Activated naive CD8-positive, alpha-beta T cell treated with anti-CD3 and anti-CD28 coated beads, Interleukin-2, amount 50 U/mL, for 24 hours (primary cell): ENCODE measurements around the gene IL26.
"Not testable (repeated sequence)": the region's sequence is repeated elsewhere in the genome, so short reads cannot be mapped to it uniquely, and the experiment has no call there.

Experiments used
- ATAC-seq: fragments of 150-1000 bp; cut with Tn5 transposase; one replicate; pipeline ENCODE4 v1.10.0; 2021
- DNase-seq: peaks from one replicate; pipeline ENCODE4 v3.0.0; 2021
- H3K27ac Mint-ChIP-seq: one replicate; pipeline ENCODE4 v1.8.0; 2021; ENCODE audit warnings: mild to moderate bottlenecking, mixed read lengths
- H3K27me3 Mint-ChIP-seq: one replicate; pipeline ENCODE4 v1.8.0; 2021; ENCODE audit warnings: mixed read lengths
- H3K36me3 Mint-ChIP-seq: one replicate; pipeline ENCODE4 v1.8.0; 2021; ENCODE audit warnings: low read depth, mixed read lengths
- H3K4me1 Mint-ChIP-seq: one replicate; pipeline ENCODE4 v1.8.0; 2021; ENCODE audit warnings: mixed read lengths
- H3K4me3 Mint-ChIP-seq: one replicate; pipeline ENCODE4 v1.8.0; 2021; ENCODE audit warnings: mild to moderate bottlenecking, moderate library complexity, mixed read lengths
- H3K9me3 Mint-ChIP-seq: one replicate; pipeline ENCODE4 v1.8.0; 2021; ENCODE audit warnings: mixed read lengths

The IL26 gene

DNA sequence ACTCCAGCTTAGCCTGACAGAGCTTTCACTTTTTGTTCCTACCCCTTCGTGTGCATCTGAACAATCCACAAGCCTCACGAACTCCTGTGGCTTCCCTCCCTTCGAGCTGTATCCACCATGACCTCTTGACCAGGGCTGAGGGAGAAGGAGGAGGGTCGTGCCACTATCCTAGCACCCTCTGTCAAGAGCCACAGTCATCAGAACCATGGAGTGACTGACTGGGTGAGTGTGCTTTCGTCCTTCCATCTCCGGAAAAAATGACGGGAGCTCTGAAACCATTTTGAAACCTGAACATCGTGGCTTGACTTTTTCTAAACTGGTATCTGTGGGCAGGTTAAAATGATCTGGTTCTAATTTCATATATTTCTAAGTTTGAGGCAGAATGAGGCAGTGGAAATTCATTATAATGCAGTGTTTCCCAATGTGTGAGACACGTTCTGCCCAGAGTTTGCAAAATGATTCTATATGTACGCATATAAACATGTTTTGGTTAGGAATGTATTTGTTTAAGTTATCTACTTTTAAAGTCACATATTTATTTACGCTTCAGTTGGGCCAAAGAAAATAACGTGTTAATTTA, 27.0 kb downstream of the IL26 start:
- ATAC-seq (peak; percentile 83), DNase-seq (peak; percentile 36)
- Mint-ChIP-seq H3K9me3 (no peaks in the 10 kb centered on the region), H3K27ac (peak overlapping the region; percentile 95), H3K4me3 (peak overlapping the region; percentile 54), H3K4me1 (peaks cover 70% of the 10 kb centered on the region), H3K36me3 (peaks cover 1% of the 10 kb centered on the region), H3K27me3 (no peaks in the 10 kb centered on the region)

DNA sequence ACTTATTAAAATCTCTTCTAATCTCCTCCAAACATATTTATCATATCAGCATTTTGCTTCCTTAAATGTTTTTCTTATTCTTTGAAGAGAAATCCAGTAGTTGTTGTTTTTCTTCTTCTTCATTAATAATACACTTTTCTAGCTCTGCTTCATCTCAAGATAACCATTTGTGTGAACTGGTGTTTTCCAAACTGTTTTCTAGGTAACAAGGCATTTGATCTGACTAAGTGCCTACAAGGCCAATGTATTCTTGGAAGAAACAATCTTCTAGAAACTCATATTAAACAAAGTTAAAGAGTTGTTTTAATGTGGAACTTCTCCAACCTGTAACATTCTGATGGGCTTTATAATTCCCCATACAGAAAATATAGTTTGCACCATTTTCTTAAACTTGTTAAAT, 35.3 kb downstream of the IL26 start:
- H3K27me3 Mint-ChIP-seq, result peaks cover 9% of the 10 kb centered on the region
- H3K4me1 Mint-ChIP-seq, result peaks cover 53% of the 10 kb centered on the region
- H3K36me3 Mint-ChIP-seq, result no peaks in the 10 kb centered on the region
- H3K27ac Mint-ChIP-seq, result peak overlapping the region; percentile 85
- no peak overlapping the region for H3K4me3 Mint-ChIP-seq
- ATAC-seq (no peak), DNase-seq (no peak)
- peaks cover 4% of the 10 kb centered on the region for H3K9me3 Mint-ChIP-seq

DNA sequence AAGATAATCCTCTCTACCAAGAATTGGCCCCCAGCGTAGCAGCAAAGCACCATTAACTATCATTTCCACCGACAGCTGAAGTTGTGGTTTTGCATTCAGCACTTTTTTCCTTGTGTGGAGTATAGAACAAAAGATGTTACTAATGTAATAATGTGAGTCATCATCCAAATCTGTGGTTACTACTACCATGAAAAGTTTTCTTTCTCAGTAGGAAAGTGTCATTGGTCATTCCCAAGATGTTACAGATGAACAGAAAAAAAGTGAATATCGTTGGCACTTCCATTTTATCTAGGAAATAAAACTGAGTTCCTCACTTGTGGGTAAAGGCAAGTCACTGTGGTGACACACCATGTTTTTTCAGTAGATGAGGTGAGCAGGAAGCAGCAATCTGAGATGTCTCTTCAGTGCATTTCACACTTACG, 35.8 kb downstream of the IL26 start:
- H3K4me1 Mint-ChIP-seq, result peaks cover 49% of the 10 kb centered on the region
- peaks cover 4% of the 10 kb centered on the region for H3K9me3 Mint-ChIP-seq
- no peak overlapping the region for H3K4me3 Mint-ChIP-seq
- H3K36me3 Mint-ChIP-seq, result no peaks in the 10 kb centered on the region
- H3K27ac Mint-ChIP-seq, result peak overlapping the region; percentile 85
- H3K27me3 Mint-ChIP-seq, result peaks cover 9% of the 10 kb centered on the region
- ATAC-seq (peak; percentile 89), DNase-seq (no peak)

DNA sequence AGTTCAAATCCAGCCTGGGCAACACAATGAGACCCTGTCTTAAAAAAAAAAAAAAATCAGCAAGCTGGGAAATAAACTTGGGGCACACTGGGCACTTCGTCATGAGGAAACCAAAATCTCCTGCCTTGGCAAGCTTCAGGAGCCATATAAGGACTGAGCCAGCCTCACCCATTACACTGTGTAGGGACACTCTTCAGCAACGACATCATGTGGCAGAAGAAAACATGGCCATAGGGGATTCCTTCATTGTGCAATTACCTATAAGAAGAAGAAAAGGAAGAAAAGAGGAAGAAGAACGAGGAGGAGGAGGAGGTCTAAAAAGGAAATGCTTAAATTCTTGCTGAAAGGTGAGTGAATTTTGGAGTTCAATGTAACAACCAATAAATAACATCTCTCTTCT, 40.0 kb downstream of the IL26 start:
- ATAC-seq (no peak), DNase-seq (no peak)
- no peak overlapping the region for H3K27ac Mint-ChIP-seq
- peaks cover 9% of the 10 kb centered on the region for H3K27me3 Mint-ChIP-seq
- H3K36me3 Mint-ChIP-seq, result peaks cover 2% of the 10 kb centered on the region
- H3K4me1 Mint-ChIP-seq, result peaks cover 43% of the 10 kb centered on the region
- peaks cover 7% of the 10 kb centered on the region for H3K9me3 Mint-ChIP-seq
- H3K4me3 Mint-ChIP-seq, result no peak overlapping the region

DNA sequence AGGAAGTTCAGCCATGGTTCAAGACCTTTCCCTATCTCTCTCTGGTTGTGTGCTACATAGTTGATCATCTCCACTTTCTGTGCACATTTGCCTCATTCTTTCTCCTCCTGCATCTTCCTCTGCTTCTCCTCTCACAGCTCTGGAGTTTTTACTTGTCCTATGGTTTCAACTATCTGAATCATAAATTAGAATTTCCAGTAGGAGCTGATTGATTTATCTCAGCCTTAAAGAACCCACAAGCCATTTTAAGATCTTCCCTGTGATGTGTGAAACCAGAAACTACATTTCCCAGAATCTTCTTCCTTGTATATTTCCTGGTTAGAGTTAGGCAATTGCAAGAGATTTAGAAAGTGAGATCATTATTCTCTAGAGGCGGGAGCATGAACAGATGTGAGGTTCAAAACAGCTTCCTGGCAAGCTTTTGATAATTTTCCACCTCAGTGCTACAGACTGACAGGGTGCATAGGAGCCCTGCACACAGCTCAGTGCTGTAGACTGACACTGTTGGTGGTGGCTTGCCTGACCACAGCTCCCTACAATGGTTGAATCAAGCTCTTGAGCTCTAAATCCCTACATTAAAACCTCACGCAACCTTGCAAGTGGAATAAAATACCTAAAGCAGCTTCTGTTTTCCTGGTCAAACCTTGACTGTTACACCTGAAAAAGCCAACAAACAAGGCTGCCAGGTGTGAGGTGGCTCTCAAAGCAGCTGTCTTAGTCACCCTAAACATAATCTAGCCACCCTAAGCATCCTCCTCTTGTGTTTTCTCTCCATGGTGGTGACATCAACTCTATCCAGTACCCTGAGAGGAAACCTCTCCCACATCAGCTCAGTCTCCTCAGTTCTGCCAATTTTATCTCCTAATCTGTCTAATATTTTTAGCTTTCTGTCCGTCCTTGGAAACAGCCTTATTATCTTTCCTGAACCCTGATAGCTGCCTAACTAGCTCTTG, 44.5 kb downstream of the IL26 start:
- peak overlapping the region; percentile 50 for H3K4me3 Mint-ChIP-seq
- H3K9me3 Mint-ChIP-seq, result peaks cover 3% of the 10 kb centered on the region
- ATAC-seq, result peak; percentile 97
- H3K4me1 Mint-ChIP-seq, result peaks cover 58% of the 10 kb centered on the region
- DNase-seq, result peak; percentile 44
- H3K27me3 Mint-ChIP-seq, result no peaks in the 10 kb centered on the region
- H3K36me3 Mint-ChIP-seq, result peaks cover 2% of the 10 kb centered on the region
- peak overlapping the region; percentile 82 for H3K27ac Mint-ChIP-seq

DNA sequence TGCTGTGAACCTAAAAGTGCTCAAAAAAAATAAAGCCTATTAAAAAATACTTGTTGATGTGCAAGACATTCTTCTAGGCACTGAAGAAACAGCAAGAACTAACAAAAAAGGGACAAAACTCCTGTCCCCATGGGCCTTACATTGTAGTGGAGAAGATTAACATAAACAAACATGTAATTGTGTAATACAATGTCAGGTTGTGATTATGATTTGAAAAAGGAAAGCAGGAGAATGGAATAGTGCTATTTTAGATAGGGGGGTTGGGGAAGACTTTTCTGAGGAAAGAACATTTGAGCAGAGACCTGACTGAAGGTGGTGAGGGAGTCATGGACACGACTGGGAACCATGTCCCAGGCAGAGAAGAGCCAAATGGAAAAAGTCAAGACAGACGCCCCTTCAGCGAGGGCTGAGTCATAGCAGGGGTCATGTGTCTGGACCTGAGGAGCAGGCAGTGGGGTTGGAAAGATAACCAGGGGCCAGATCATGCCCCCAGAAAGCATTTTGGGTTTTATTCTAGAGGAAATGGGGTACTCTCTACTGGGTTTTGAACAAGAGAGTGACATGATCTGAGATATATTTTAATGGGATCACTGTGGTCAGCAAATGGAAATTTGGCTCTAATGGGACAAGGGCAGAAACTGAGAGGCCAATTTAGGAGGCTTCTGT, 46.7 kb downstream of the IL26 start:
- H3K4me3 Mint-ChIP-seq, result peak overlapping the region; percentile 12
- H3K9me3 Mint-ChIP-seq, result peaks cover 3% of the 10 kb centered on the region
- no peak for DNase-seq
- H3K27me3 Mint-ChIP-seq, result no peaks in the 10 kb centered on the region
- ATAC-seq, result no peak
- peaks cover 74% of the 10 kb centered on the region for H3K4me1 Mint-ChIP-seq
- H3K27ac Mint-ChIP-seq, result peak overlapping the region; percentile 76
- H3K36me3 Mint-ChIP-seq, result peaks cover 2% of the 10 kb centered on the region

DNA sequence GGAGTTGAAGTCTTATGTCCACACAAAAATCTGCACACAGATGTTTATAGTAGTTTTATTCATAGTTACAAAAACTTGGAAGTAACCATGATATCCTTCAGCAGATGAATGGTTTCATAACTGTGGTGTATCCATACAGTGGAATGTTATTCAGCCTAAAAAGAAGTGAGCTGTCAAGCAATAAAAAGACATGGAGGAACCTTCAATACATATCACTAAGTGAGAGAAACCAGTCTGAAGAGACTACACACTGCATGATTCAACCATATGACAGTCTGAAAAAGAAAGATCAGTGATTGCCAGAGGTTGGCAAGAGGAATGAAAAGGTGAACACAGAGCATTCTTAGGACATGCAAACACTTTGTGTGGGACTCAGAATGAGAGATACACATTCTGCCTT, 47.4 kb downstream of the IL26 start:
- no peak for ATAC-seq
- H3K27ac Mint-ChIP-seq, result no peak overlapping the region
- peaks cover 74% of the 10 kb centered on the region for H3K4me1 Mint-ChIP-seq
- DNase-seq, result no peak
- peaks cover 2% of the 10 kb centered on the region for H3K36me3 Mint-ChIP-seq
- H3K4me3 Mint-ChIP-seq, result no peak overlapping the region
- H3K9me3 Mint-ChIP-seq, result peaks cover 3% of the 10 kb centered on the region
- H3K27me3 Mint-ChIP-seq, result no peaks in the 10 kb centered on the region

DNA sequence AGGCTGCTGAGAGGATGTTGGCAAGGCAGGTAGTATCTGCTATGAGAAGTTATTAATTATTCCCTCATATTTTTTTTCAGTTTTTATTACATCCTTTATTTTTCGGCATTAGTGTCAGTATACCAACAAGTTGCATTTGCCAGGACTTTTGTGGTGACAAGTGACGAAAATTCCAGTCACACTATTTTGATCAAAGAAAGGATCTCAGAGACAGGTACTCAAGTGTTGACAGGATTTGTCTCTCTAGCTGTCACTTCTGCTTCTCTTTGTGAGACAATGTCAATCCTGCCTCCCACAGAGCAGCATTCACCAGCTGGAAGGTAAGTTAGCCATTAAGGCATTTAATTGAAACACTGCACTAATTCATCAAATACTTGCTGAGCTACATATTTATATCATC, 48.0 kb downstream of the IL26 start:
- peaks cover 3% of the 10 kb centered on the region for H3K9me3 Mint-ChIP-seq
- H3K4me3 Mint-ChIP-seq, result no peak overlapping the region
- no peak for ATAC-seq
- peak overlapping the region; percentile 16 for H3K27ac Mint-ChIP-seq
- H3K27me3 Mint-ChIP-seq, result no peaks in the 10 kb centered on the region
- H3K4me1 Mint-ChIP-seq, result peaks cover 74% of the 10 kb centered on the region
- DNase-seq, result no peak
- H3K36me3 Mint-ChIP-seq, result peaks cover 2% of the 10 kb centered on the region

DNA sequence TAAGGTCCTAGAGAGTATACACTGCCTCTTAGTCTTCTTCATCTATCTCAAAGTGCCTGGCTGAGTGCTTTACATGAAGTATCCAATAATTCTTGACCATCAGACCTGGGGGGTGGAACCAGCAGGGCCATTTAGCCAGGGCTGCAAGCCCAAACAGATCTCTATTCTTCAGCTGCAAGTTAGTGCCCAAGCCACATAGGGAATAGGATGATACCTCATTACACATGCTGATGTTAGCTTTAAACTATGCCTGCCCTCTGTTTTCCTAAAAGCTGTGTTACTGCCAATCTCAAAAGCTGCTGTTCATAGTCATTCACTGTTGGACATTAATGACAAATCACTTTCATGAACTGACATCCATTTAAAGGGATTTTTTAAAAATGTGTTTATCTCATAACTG, 49.4 kb downstream of the IL26 start:
- DNase-seq (no peak), ATAC-seq (no peak)
- Mint-ChIP-seq H3K36me3 (peaks cover 2% of the 10 kb centered on the region), H3K27me3 (no peaks in the 10 kb centered on the region), H3K4me1 (peaks cover 74% of the 10 kb centered on the region), H3K4me3 (no peak overlapping the region), H3K9me3 (peaks cover 3% of the 10 kb centered on the region), H3K27ac (peak overlapping the region; percentile 82)

DNA sequence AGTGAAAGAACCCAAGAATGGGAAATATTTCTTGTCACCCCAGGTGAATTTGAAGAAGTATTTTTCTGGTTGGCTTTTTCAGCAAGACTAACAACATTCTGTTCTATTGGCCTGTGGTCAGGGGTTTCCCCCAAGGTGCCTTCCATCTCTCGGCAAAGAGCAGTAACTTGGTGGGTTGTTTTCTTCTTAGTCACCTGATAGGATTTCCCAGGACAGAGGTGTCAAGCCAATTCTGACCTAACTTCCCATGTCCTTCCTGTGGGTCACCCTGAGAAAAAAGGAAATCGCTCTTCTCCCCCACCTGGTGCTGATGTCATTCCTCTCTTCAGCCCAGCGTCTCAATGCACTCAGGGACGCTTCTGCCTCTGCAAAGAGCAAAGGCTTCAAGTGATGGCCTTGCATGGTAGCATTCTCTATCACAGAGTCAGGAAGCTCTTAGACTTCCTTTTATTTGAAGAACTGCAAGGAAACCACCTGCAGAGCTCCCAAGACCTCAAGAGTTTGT, 50.0 kb downstream of the IL26 start:
- H3K4me3 Mint-ChIP-seq, result peak overlapping the region; percentile 58

DNA sequence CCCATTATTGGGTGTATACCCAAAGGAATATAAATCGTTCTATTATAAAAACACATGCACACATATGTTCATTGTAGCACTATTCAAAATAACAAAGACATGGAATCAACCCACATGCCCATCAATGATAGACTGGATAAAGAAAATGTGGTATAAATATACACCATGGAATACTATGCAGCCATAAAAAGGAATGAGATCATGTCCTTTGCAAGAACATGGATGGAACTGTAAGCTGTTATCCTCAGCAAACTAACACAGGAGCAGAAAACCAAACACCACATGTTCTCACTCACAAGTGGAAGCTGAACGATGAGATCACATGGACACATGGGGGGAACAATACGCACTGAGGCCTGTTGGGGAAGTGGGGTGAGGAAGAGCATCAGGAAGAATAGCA, 50.8 kb downstream of the IL26 start:
- not testable (repeated sequence) for H3K9me3 Mint-ChIP-seq, H3K36me3 Mint-ChIP-seq, ATAC-seq, DNase-seq, H3K27me3 Mint-ChIP-seq
- Mint-ChIP-seq H3K27ac (peak overlapping the region; percentile 4), H3K4me3 (peak overlapping the region; percentile 58), H3K4me1 (peaks cover 61% of the 10 kb centered on the region)

More for the DNA sequence above, 50.0 kb downstream of the IL26 start:
- no peaks in the 10 kb centered on the region for H3K36me3 Mint-ChIP-seq
- H3K4me1 Mint-ChIP-seq, result peaks cover 67% of the 10 kb centered on the region
- H3K27ac Mint-ChIP-seq, result peak overlapping the region; percentile 82
- peaks cover under 1% of the 10 kb centered on the region for H3K9me3 Mint-ChIP-seq
- DNase-seq (peak; percentile 69), ATAC-seq (peak; percentile 90)
- H3K27me3 Mint-ChIP-seq, result no peaks in the 10 kb centered on the region

DNA sequence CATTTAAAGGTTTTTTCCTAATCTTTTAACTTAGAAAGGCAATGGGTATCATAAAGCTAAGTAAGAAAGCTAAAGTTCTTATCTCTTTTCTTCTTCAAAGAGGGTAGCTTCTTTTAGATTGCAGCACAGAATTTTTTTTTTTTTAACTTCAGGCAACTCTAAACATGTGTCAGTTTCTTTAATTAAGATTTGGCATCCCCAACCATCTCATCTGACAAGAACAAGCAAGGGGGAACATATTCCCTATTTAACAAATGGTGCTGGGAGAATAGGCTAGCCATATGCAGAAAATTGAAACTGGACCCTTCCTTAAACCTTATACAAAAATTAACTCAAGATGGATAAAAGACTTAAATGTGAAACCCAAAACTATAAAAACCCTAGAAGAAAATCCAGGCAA, 51.8 kb downstream of the IL26 start:
- H3K9me3 Mint-ChIP-seq, result no peaks in the 10 kb centered on the region
- DNase-seq (no peak), ATAC-seq (no peak)
- H3K4me1 Mint-ChIP-seq, result peaks cover 61% of the 10 kb centered on the region
- no peak overlapping the region for H3K27ac Mint-ChIP-seq
- no peaks in the 10 kb centered on the region for H3K36me3 Mint-ChIP-seq
- H3K27me3 Mint-ChIP-seq, result no peaks in the 10 kb centered on the region
- no peak overlapping the region for H3K4me3 Mint-ChIP-seq

DNA sequence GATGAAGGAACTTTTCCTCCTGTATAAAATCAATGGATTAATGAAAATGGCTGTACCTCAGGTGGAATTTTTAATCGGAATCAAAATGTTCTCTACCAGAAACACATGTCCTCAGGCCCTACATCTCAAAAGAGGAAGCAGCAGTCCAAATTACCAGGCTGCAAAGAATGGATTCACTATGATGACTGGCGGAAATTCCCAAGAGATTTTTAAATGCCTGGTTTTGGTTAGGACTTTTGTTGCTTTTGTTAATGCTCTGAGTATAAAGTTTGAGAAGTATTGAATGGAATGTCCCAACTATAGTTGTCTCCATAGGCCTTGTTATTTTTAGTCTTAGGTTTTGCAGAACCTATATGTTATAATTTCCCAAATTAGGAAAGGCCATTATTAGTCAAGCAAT, 54.9 kb downstream of the IL26 start:
- H3K27ac Mint-ChIP-seq, result no peak overlapping the region
- DNase-seq, result no peak
- no peaks in the 10 kb centered on the region for H3K9me3 Mint-ChIP-seq
- no peaks in the 10 kb centered on the region for H3K27me3 Mint-ChIP-seq
- H3K36me3 Mint-ChIP-seq, result no peaks in the 10 kb centered on the region
- H3K4me1 Mint-ChIP-seq, result peaks cover 44% of the 10 kb centered on the region
- no peak overlapping the region for H3K4me3 Mint-ChIP-seq
- ATAC-seq, result no peak

DNA sequence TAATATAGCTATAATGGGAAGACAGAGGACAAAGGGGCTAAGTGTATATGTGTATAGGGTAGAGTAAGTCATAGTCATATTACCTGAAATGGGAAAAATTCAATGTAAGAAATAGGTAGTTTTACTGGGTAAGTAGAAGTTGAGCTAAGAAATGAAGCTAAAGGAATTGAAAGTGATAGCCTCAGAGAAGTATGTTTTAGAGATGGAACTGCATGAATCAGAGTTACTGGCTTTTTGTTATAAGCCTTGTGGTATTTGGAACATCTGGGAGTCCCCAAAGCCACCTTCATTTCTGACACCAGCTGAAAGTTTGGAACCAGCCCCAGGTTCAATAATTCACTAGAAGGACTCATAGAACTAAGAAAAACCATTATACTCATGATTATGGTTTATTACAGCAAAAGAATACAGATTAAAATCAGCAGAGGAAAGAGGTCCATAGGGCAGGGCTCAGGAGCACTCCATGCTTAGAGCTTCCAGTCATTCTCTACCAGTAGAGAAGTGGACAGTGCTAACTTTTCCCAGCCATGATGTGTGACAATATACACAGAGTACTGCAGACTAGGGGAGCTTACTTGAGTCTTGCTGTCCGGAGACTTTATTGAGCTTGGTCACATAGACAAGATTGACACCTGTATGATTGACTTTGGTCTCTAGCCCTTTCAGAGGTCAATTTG, 56.3 kb downstream of the IL26 start:
- DNase-seq (no peak), ATAC-seq (peak; percentile 49)
- Mint-ChIP-seq H3K9me3 (no peaks in the 10 kb centered on the region), H3K4me3 (no peak overlapping the region), H3K4me1 (peaks cover 35% of the 10 kb centered on the region), H3K27ac (peak overlapping the region; percentile 12), H3K36me3 (no peaks in the 10 kb centered on the region), H3K27me3 (no peaks in the 10 kb centered on the region)
